HG02678 (cell line): ENCODE measurements around the gene C2orf92.
"Not testable (repeated sequence)": the region's sequence is repeated elsewhere in the genome, so short reads cannot be mapped to it uniquely, and the experiment has no call there.

Source experiments
- ATAC-seq: cut with Tn5 transposase; IDR thresholded peaks from one replicate; pipeline ENCODE4 v1.9.1; 2021; ENCODE audit warnings: mild to moderate bottlenecking, moderate library complexity; ENCODE audit not compliant: unreplicated experiment

Gene C2orf92

DNA sequence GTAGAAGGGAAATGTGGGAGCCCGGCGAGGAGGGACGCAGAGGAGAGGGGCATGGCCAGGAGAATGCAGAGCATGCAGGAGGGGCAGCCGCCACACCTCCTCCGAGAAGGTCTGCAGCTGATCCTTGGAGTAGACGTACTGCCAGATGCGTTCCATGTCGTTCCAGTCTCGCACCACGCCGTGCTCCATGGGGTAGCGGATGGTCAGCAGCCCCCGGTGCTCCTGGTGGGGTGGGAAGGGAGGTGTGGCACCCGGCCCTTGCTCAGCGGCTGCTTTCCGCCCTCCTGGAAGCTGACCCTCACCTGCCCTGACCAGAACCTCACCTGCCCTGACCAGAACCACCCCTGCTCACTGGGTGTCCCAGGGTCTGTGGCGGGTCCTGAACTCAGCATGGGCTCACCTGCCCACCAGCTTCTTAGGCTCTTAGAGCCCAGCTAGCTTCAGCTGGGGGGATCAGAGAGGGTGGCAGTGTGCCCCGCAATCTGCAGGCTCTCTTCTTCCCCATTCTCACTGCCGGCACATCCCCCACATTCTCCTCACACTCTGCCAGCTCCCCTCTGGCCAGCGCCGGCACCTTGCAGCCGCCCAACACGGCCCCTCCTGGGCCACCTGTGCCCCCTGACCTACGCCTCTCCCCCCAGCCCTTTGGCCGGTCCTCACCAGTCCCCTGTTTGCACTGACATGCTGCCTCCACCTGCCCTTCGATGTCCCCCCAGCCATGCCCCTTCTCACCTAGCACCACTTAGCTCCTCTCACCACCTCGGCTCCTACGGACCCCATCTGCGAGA is 10.1 kb upstream of the C2orf92 start:
- ATAC-seq, result no peak

- ATAC-seq, result no peak
These were observed 9.3 kb upstream of the C2orf92 start for GRCh38 chr2:97660044-97660774.

GRCh38 chr2:97660775-97661389 is 8.6 kb upstream of the C2orf92 start:
- no peak for ATAC-seq

GRCh38 chr2:97661927-97662326 is 7.6 kb upstream of the C2orf92 start:
- no peak for ATAC-seq

GRCh38 chr2:97662386-97662894 is 7.1 kb upstream of the C2orf92 start:
- ATAC-seq, result no peak

DNA sequence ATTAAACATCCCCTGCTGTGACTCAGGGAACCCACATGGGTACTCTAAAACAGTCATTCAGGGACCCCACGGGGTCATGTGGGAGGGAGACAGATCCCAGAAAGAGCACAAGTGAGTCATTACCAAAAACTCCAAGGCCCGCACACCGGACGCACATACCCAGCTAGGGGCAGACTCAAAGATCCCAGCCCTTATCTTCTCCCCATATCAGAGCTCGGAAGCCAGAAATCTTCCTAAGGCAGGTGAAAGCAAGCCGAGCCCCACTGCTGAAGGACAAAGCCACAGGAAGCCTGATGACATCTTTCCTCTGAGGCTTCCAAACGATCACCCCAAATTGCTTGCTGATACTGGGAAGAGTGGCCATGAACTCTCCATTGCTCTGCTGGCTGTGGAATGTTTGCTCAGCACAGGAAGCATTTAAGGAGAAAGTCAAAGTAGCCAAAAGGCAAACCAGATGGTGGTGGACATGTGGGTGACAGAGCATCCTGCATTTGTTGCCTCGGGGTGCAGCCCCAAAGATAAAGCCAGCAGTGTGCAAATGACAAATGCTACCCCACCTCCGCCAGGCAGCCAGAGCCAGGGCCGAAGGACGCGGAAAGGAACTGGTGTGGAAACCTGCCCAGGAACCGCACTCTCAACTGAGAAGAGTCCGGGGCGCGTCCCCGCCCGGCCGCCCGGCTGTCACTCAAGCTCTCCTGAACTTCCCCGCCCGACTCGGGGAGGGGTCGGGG is 6.5 kb upstream of the C2orf92 start:
- peak; percentile 49 for ATAC-seq

DNA sequence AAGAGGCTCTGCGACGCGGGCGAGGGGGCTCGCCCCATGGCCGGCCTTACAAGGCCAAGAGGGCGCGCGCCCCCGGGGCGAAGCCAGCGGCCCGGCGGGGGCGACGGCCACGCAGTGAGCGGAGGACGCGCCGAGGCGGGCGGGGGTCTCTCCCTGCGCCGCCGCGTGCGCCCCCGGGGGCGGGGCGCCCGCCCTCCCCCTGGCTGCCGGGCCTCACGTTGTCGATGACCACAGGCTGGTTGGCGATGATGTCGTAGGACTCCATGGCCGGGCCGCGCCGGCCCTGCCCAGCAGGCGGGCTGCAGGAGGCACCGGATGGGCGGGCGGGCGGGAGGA is 5.9 kb upstream of the C2orf92 start:
- ATAC-seq, result no peak

- peak; percentile 90 for ATAC-seq
These were observed 5.4 kb upstream of the C2orf92 start, which contains the start of gene ACTR1B for GRCh38 chr2:97663962-97664635. Gene ACTR1B (minus strand): TSS chr2:97664044. CDS start chr2:97663890, 154 bp downstream.

GRCh38 chr2:97664636-97664970 is 4.9 kb upstream of the C2orf92 start:
- ATAC-seq, result no peak

DNA sequence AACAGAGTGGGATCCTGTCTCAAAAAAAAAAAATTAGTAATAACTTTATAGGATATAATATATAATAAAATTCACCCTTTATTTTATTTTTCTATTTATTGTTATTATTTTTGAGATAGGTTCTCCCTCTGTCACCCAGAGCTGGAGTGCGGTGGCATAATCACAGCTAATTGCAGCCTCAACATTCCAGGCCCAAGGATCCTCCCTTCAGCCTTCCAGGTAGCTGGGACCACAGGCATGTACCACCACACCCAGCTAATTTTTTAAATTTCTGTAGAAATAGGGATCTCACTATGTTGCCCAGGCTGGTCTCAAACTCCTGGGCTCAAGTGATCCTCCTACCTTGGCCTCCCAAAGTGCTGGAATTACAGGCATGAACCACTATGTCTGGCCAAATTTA is 958 bp downstream of the C2orf92 start:
- no peak for ATAC-seq

DNA sequence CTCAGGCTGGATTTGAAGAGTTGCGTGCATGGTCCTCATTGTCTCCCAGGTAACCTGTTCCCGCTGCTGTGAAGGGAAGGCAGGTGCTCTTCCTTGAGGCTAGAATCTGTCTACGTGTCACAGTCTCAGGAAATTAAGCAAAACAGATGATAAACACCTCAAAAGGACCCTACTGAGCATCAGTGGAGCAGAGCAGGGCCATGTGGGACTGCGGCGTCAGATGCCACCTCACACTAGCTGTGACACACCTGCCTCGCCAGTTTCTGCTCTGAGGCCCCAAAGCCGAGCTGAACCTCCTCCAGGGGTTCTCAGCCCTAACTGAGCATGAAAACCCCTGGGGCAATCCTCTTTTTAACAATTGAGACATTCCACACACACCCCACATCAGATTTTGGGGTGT is 2.0 kb downstream of the C2orf92 start:
- ATAC-seq, result no peak

- not testable (repeated sequence) for ATAC-seq
These were observed 3.2 kb downstream of the C2orf92 start for GRCh38 chr2:97672606-97673140.

DNA sequence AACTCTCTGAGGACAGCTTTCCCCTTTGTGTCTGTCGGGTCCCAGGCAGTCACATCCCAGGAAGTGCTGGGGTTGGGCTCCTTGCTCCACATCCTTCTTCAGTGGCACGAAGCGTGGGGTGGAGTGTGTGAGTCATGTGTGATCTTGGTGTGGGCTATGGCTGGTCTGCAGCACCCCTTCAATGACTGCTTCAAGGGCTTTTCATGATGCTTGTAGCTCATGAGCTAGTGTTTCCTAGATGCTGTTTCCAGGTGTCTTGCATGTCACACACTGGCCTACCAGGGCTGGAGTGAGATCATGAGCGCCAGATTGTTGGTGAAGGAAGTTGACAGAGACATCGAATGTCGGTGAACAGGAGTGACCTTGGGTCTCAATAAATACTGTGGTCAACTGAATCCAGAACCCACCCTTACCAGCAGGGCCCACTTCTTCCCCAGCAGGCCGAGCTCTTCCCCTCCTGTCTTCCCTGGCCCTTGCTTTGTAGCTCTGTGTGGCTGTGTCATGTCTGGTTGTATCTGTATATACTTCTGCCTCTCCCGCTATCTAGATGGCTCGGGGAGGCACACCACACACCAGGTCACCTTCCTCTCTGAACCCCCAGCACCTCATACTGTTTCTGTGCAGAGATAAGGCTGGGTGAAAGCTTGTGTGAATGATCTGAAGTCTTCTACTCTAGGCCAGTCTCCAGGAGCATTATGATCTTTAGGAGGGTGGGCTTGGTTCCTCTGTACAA is 3.8 kb downstream of the C2orf92 start:
- ATAC-seq, result no peak

DNA sequence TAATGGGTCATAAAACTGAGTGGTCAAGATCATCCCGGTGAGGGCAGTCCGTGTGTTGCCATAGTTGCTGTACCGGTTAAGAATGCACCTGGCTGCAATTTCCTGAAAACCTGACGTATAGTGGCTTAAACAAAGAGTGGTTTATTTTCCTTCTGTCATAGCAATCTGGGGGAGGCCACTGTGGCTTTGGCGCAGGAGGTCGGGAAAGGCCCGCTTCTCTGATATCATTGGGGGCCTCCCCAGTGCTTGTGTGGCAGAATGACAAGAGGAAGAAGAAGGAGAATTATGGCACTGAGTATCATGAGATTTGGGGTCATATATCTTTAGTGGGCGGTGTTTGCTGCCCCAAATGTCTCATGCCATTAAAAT is 4.4 kb downstream of the C2orf92 start:
- no peak for ATAC-seq

DNA sequence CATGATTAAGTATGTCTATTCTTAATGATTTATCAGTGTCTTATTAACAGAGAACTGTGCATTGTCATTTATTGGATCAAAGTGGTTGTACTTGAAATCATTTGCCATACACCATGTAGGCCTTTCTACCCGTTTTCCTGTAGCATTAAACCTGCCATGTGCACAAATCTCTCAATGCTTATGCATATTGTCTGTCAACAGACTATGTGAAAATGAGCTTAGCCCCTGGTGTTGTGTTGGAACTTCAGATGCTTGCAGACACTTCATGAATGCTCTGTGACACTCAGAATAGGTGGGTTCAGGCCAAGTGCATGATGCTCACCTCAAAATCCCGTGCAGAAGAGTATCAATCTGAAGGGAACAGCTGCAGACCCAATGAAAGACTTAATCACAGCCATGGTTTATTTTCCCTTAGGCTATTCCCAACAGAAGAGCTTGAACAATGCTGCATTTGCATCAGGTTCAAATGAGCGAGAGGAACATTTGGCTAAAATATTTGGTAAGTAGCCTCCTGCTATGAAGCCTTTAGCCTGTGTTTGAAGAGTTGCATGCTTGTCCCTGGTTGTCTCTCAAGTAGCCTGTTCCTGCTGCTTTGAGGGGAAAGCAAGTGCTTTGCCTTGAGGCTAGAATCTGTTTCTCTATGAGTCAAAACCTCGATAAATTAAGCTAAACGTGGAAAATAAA is 6.1 kb downstream of the C2orf92 start:
- no peak for ATAC-seq

DNA sequence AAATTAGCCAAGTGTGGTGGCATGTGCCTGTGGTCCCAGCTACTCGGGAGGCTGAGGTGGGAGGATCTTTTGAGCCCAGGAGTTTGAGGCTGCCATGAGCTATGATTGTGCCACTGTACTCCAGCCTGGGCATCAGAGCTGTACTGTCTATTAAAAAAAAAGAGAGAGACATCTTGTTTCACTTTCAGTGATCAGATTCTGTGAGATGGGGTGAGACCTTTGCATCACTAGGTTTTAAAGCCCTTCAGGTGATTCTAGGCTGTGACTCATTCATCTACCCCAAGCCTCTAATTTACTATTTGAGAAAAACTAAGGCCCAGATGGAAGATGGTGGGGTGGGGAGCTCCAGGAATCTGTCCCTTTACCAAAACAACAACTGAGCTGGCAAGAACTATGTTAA is 7.1 kb downstream of the C2orf92 start:
- ATAC-seq, result no peak

GRCh38 chr2:97677480-97677879 is 8.0 kb downstream of the C2orf92 start:
- ATAC-seq, result no peak

DNA sequence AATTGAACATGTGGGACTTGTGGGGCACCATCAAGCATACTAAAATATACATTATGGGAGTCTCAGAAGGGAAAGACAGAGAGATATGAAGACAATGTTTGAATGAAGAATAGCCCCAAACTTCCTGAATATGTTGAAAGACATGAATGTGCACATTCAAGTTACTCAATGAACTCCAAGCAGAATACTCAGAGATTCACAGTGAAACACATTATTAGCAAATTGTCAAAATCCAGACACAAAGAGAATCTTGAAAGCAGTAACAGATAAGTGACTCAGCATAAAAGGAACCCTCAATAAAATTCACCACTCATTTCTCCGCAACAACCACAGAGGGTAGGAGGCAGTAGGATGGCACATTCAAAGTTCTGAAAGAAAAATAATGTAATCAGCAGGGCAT is 8.8 kb downstream of the C2orf92 start:
- no peak for ATAC-seq

DNA sequence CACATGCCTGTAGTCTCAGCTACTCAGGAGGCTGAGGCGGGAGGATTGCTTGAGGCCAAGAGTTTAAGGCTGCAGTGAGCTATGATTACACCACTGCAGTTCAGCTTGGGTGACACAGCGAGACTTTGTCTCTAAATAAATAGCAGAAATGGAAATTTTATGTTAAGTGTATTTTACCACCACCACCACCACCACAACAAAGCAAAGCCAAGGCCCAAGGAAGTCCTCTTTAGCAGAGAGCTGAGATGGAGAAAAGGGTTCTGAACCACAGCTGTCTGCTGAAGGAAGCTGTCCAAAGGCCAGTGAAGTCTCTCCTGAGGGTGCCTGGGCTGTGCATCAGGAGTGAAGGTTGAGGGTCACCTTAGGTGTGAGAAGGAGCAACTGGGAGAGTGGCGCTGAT is 17.7 kb downstream of the C2orf92 start:
- not testable (repeated sequence) for ATAC-seq
